ENCODE measurements around the gene PPP1R3D.

DNA sequence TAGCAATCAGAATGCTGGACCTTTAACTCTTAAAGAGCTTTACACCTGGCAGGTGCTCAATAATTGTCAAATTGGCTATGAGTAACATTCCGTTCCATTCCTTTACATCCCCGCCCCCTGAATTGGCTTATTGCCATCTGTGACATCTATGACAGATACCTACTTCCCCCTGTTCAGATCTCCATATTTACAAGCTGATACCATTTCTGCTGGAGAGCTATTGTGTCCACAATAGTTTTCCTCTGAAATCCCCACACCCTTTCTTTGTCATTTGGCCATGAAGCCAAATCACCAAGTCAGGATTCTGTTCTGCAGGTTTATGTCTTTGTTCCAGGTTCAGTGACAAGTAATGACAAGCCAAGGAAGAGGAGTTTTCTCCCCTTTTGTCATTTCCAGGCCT, 21.3 kb upstream of the PPP1R3D start:
- TF ChIP-seq NFIC (IDR thresholded peaks at IDR 0.05; ENCODE audit: low read depth, low read length) = no peak
- TF ChIP-seq YBX1 (IDR thresholded peaks at IDR 0.05) = no peak
- no peak for TF ChIP-seq GABPA (IDR thresholded peaks at IDR 0.05; ENCODE audit: low read depth)
- TF ChIP-seq, protein P1, sequence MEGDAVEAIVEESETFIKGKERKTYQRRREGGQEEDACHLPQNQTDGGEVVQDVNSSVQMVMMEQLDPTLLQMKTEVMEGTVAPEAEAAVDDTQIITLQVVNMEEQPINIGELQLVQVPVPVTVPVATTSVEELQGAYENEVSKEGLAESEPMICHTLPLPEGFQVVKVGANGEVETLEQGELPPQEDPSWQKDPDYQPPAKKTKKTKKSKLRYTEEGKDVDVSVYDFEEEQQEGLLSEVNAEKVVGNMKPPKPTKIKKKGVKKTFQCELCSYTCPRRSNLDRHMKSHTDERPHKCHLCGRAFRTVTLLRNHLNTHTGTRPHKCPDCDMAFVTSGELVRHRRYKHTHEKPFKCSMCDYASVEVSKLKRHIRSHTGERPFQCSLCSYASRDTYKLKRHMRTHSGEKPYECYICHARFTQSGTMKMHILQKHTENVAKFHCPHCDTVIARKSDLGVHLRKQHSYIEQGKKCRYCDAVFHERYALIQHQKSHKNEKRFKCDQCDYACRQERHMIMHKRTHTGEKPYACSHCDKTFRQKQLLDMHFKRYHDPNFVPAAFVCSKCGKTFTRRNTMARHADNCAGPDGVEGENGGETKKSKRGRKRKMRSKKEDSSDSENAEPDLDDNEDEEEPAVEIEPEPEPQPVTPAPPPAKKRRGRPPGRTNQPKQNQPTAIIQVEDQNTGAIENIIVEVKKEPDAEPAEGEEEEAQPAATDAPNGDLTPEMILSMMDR (IDR thresholded peaks at IDR 0.05 in 2 of 3, conservative IDR thresholded peaks at IDR 0.05 in 1 of 3; ENCODE audit: control insufficient read depth in 2 of 3, extremely low read depth in 1 of 3, insufficient read depth in 1 of 3, low read depth in 3 of 3, low read length in 3 of 3) = no peak

All from GM12878 (cell line).